Dermis blood vessel endothelial cell (primary cell): ENCODE measurements around the gene CFAP221. TPM values are rescaled to one million over a fixed set of nuclear protein-coding genes. Genes with fewer than 3 reads are reported as not detected.
A peak's percentile ranks its signal among the peaks of the same experiment; 100 is the strongest.

Source experiments
- DNase-seq: peaks from one replicate; pipeline ENCODE4 v3.0.0; 2010
- total RNA-seq: library from RNA; depleted of rRNA; stranded (reverse); fragments of >200 nt; gene quantifications from 2 replicates; pipeline ENCODE4 v1.2.3, GENCODE V29; 2014

Gene CFAP221
- total RNA-seq, 1 donor from 2014 or later, result 0.17 TPM

DNA sequence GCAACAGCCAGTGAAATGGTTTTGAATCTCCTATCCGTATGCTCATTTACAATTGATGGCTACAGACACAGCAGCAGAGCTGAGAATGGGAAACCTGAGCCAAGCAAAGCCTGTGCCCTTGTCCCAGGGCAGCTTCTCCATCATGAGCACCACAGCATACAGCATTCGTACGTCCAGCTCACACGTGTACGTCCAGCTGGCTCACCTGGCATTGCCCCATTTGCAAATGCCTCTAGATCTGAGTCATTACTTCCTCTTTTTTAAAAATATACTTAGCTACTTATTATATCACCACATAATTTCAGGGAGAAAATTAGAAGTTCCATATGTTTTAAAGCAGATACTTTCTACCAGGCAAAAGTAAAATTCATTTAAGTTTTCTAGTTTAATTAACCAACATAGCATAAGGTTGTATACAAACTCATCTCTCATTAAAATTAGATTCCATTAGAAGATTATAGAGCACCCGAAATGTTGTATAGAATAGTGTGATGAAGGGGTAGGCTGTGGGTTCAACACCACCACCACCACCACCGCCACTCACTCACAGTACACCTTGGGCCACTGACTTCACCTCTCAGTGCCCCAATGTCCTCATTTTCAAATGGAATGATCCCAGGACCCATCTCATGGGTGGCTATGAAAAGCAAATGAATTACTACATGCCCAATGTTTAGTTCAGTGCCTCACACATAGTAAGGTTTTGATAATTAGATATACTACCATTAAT is 103.4 kb downstream of the CFAP221 start:
- DNase-seq, result peak; percentile 89

DNA sequence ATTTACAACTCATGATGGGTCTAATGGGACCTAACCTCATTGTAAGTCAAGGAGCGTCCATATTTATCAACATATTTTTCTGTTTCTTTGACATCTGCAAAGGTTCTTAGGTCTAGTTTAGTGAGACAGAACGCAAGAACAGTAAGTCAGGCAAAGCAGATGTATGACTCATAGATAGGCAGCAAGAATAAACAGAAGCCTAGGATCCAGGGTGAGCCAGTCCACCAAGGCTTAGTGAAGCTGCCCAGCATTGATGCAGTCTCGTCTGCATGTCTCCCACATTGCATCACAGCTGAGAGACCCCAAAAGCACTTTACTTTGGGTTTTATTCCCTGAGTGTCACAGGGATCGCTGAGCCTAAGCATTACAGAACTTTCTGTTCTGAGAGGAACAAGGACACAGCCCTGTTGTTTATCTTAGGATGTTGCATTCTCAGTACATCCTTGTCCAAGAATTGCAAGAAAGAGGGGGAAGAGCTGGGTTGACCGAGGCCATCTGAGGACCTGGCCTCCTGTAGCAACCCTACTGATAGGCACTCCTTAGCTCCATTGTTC is 105.2 kb downstream of the CFAP221 start:
- DNase-seq, result peak; percentile 49

DNA sequence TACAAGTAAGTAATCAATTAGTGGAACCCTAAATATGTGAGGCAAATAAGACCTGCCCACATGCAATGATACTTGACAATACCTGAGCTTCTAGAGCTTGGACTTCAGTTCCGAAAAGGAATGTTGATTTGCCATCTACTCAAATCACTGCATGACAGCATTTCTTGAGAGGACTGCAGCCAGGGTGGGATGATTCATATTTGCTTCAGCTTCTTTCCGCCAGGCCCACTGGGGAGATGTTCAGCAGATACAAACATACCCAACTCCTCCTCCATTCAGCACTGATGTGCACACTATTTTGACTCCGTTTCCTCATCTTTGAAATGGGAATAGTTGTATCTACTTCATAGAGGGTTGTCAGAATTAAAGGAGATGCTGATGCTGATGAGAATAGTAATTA is 106.0 kb downstream of the CFAP221 start:
- DNase-seq, result peak; percentile 53

DNA sequence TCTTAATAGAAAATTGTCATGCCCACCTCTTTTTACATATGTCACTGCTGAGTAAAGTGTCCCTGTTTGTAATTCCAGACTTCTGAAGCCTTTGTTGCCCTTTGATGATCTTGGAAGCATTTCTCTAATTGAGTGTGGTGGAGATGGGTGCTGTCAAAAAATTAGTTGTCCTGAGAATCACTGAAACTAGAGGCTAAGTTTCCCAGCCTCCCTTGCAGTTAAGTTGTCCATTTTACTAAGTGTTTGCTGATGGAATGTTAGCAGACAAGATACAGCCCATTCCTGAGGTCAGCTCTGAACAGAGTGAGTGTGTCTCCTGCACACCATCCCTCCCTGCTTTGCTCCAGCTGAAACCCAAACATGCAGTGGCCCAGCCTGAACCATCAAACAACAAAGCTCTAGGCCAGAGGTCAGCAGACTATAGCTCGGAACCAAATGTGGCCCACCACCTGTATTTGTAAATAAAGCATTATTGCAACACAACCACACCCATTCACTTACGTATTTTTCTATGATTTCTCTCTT is 106.7 kb downstream of the CFAP221 start:
- DNase-seq, result no peak

DNA sequence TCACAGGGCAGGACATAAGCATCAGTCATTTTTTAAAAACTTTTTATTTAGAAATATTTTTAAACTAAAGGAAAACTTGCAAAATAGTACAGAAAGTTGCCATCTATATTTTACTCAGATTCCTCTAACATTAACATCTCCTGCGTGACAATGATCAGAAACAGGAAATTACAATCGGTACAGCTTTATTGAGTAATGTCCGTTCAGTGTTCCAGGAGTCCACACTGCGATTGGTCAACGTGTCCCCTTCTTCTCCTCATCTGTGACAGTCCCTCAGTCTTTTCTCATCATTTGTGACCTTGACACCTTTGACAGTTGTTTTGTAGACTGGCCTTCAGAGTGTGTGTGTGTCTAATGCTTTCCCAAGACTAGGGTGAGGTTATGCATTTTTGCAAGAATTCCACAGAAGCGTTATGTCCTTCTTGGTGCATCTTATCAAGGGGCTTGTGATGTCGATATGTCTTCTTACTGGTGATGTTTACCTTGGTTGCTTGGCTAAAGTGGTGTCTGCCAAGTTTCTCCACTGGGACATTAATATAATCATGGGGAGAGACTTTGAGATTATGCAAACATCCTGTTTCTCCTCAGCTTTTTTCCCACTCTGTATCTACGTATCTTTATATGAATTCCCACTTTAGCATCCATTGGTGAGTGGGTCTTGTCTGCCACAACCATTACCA is 113.4 kb downstream of the CFAP221 start:
- DNase-seq, result peak; percentile 80

DNA sequence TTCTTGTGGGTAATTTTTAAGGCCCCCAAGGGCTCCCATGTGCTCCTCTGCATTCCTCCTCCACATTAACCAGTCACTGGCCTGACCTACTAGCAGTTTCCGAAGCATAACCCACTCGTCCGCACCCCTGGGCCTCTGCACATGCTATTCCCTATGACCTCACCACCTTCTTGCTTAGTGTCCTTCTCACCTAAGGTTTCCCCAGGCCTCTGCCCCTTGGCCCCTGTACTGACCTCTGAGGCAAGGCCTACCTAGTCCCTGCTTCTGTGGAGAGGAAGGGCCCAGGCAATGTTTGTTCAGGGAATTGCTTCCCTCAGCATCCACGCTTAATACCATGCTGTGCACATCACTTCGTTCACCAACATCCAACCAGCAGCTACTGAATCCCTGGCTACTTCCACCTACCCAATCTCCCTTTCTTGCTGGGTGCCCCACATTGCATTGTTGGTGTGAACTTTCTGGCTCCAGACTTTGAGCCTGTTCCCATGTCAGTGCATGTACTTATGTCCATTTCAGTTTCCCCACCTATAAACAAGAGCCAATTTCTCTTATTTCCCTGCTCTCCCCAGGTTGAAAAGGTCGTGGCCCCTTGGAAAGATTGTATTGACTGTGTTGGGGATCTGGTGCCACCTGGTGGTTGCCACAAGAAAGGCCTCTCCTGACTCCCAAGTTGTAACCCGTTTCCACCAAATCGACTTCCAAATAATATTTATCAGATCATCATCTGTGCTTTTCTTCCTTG is 115.5 kb downstream of the CFAP221 start:
- peak; percentile 78 for DNase-seq

DNA sequence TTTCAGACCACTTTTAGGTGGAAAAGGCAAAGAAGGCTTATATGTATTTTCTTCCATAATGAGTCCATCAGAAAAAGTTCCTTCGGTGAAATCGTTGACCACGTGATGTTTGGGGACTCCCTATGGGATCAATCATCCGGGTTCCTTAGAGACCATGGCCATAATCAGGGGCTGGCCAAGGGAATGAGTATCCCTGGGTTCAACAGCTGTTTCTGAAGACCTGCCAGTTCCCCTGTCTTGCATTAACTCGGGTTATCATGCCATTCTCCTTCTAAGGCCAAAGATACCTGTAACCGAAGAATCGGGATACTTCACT is 116.1 kb downstream of the CFAP221 start:
- DNase-seq, result no peak

DNA sequence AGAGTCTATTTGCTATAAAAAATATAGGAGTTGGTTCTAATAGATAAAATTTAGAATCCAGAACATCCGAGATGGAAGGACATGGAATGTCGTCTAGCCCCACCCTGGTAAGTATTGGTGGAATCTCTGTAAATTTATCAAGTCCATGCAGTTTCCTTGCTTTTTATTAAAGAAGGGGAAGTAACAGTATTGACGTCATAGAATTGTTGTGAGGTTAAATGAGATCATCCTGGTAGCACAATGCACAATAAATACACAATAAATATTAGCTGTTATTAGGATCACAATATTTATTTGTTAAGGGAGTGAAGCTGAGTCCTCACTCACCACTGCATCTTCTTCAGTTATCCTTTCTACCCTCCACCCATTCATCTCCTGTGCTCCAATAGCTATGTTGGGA is 118.0 kb downstream of the CFAP221 start:
- DNase-seq, result no peak

DNA sequence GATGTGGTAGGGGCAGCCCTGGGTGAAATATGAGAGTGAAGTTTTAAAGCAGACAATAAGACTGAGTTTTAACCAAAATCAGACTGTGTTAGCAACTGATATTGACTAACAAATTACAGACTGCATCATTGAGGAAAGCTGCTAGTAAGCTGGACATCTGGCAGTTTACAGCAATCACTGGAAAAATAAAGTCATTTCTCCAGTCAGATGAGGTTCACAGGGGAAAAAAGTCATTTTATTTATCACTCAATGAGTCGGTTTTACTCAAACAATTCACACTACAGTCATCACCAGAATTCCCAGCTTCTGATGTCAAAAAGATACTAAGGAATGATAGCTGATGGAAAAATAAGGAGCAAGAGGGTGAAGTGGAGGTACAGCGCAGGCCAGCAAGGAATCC is 124.3 kb downstream of the CFAP221 start:
- DNase-seq, result no peak

DNA sequence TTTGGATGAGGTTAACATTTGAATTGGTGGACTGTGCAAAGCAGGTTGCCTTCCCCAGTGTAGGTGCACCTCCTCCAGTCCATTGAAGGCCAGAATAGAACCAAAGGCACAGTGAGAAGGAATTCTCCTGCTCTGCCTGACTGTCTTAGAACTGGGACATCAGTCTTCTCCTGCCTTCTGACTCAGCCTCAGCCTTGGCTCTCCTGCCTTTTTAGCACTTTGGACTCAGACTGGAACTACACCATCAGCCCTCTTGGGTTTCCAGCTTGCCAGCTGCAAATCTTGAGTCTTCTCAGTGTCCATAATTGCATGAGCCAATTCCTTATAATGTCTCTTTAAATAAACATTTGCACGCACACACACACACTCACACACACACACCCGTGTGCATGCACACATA is 126.8 kb downstream of the CFAP221 start:
- DNase-seq, result no peak

DNA sequence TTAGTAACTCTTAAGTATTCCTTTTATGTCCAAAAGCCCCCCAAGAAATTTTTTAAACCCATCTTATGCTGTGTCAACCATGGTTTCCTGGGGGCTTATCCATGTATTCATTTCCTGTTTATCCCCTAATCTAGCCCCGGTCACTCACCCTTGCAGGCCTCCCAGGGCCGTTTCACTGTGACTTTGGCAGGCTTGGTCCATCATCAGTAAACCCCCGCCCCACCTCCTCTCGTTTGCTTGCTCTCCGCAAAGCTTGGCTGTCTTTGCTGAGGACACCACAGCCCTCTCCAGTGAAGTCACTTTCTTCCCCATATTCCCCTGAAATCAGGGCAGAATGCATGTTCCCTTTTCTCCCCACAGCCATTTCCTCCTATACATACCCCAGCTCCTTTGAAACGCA is 127.5 kb downstream of the CFAP221 start:
- DNase-seq, result no peak

DNA sequence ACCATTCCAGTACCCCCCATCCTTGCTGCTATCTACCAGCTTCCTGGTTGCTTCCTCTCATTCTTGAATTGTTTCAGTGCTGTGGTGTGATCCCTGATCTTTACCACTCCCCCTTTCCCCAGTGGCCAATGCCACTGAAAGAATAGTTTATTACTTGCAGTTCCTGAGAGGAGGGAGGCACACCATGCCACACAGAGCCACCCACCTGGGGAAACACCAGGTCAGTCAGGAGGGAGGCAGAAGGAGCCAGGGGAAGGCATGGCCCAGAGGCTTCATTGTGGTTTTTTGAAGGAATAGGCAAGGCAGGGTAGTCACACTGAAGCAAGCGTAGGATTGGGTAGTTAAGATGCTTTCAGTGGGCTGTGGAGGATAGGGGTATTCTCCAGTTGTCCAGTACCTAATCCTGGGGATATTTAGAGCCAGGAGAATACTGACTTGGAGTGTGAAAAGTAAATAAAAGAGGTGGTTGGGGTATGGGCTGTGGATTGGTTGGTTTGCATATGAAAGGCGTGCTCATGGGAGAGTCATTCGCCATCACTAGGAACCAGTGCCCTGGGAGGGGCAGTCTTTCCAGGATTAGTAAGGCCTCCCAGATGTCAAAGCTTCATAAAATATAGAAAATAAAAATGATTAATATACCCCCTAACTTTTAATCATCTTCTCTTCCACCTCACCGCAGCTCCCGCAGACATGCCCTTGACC is 128.1 kb downstream of the CFAP221 start:
- DNase-seq, result no peak

DNA sequence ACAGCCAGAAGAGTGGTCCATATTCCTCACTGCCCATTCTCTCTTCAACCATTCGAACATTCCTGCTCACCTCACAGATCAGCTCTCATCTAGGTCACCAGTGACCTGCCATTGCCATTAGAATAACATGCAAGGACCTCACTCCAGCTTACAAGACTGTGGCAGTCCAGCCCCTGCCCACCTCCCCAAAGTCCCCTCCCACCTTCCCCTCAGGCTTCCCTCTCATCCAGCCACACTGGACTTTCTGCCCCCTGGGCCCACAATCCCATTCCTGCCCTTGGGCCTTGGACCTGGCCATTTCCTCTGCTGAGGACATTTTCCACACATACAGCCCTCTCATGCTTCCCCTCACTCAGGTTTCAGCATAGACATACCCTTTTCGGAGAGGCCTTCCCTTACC is 129.5 kb downstream of the CFAP221 start:
- DNase-seq, result no peak

DNA sequence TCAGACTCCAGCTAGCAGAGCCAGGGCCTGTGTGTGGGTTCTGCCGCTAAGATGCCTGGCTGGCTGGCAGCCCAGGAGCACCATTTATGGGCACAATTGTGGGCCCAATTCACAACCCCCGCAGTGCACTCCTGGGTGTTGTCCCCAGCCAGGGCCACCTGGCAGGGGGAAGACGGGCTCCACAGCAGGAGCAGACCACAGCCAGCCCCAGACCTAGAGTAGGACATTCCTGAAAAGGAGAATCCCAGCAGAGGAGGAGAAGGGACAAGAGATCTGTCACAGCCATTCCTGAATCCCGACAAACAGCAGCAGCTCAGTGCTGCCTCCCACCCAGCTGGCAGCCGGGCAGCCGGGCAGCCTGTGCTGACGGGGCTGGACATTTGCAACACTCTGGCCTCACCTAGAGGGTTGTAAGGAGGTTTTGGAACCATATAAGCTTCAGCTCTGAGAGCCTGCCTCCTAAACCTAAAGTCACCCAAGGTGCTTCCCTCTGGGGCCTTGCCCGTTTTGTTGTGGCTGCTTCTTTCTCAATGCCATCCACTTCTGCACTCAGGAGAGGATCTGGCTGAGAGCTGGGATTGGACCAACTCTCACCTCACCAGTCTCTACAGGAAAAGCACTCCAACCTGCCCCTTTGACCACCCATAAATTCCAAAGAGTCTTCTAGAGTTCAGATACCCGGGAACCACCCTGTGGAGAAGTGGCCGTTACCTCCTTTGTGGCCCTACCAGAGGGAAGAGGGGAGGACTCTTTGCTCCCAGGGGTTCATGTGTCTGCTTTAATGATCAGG is 130.7 kb downstream of the CFAP221 start:
- DNase-seq, result no peak

DNA sequence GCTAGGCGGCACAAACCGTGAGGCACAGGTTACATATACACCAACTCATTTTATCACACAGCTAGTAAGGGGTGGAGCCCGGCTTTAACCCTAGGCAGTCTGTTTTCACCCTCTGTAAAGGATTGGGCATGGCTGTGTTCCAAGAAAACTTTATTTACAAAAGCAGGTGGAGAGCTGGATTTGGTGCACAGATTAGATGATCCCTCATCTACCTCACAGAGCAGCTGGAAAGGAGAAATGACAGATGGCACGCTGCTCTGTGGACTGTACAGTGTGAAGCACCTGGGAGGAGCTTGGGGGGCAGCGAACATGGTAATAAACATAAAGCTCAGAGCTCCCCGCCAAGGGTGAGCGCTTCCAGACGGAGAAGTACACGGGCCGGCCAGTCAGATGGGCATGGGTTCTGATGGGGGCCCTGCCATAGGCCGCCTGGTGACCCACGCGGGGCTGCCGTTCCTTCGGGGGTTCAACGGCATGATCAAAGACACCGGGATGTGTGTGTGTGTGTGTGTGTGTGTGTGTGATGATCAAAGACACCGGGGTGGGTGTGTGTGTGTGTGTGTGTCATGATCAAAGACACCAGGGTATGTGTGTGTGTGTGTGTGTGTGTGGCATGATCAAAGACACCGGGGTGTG is 133.9 kb downstream of the CFAP221 start:
- DNase-seq, result no peak

DNA sequence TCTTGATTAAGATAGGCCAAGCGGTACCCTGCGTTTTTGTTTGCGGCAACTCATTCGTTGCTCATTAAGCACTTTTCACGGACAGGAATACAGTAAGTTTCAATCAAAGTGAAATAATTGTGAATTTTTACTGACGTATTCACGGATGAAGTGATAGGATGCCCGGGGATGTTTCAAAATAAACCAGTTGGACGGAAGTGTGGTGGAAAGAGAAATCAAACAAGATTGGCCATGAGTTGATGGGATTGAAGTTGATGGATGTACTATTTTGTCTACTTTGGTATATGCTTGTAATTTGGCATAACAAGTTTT is 135.2 kb downstream of the CFAP221 start:
- DNase-seq, result no peak

DNA sequence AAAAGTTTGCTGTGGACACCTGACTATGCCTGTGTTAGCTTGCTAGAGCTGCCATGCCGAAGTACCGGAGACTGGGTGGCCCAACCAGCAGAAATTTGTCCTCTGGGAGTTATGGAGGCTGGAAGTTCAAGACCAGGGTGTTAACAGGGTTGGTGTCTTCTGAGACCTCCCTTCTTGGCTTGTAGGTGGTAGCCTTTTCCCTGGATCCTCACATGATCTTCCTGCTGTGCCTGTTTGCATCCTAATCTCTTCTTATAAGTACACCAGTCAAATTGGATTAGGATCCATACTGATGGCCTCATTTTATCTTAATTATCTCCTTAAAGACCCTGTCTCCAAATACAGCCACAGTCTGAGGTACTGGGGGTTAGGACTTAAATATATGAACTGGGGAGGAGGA is 135.6 kb downstream of the CFAP221 start:
- no peak for DNase-seq

DNA sequence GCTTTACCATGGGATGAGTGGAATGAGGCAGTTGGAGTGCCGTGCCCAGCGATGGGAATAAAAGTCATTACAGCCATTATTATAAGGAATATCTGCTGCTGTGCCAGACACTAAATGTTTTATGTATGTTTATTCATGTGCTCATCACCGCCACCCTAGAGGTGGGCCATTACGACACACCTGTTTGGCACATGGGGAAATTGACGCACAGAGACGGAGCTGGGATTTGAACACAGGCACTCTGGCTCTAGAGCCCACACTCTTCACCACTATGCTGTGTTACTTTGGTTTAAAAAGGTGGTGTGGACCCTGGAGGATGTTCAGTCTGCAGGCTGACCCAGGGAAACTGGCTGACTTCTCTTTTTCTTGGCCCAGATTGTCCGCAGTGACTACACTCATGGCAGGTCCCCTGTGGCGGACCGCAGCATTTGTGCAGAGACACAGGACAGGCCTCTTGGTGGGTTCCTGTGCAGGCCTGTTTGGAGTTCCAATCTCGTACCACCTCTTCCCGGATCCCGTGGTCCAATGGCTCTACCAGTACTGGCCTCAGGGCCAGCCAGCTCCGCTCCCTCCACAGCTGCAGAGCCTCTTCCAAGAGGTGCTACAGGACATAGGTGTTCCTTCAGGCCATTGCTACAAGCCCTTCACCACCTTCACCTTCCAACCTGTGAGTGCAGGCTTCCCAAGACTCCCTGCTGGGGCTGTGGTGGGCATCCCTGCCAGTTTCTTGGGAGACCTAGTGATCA is 136.4 kb downstream of the CFAP221 start:
- no peak for DNase-seq

DNA sequence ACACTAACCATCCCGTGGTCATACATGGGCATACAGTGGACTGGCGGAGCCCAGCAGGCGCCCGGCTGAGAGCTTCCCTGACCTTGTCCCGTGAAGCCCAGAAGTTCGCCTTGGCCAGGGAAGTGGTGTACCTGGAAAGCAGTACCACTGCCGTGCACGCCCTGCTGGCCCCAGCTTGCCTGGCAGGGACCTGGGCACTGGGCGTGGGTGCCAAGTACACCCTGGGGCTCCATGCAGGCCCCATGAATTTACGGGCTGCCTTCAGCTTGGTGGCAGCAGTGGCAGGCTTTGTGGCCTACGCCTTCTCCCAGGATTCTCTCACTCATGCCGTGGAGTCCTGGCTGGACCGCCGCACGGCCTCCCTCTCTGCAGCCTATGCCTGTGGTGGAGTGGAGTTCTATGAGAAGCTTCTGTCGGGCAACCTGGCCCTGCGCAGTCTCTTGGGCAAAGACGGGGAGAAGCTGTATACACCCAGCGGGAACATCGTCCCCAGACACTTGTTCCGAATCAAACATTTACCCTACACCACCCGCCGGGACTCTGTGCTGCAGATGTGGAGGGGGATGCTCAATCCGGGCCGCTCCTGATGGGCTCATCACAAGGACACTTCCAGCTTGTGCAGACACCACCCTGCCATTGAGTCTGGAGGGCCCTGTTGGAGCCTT is 137.1 kb downstream of the CFAP221 start:
- DNase-seq, result no peak

DNA sequence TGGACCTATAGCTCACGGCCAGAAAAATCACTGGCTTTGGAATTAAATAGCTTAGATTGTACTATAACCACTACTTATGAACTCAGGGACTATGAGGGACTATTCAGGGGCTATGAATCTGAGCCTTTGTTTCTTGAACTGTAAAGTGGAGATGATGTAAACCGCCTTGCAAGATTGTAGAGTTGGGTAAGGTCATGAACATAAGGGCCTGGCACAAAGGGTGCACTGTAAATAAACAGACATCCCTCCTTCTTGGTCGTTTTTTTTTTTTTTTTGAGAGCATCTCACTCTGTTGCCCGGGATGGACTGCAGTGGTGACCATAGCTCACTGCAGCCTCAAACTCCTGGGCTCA is 137.6 kb downstream of the CFAP221 start:
- no peak for DNase-seq
